DLD1 (cell line): ENCODE measurements around the gene PCDH9.

Experiments
- in situ Hi-C: cut with HindIII; loops from 2 replicates; pipeline ENCODE4 v1.10.0; 2017; ENCODE audit warnings: low sequenced_read_pairs

Gene PCDH9

DNA sequence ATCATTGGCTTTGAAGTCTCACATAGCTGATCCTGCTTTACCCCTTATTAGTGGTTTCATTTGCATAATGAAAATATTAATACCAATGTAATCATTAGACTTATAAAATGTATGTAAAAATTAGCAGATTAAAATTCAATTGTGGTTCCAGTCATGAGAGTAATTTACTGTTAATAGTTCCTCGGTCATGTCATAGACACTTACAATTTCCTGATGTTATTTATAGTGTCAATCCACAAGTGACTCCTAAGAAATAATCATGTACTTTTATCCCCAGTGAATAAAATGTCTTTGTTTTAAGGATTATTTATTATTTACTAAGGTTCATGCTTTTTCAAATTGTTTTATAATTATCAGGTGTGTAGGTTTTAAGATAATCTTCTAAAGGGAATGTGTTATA is 138.5 kb downstream of the PCDH9 start:
- in situ Hi-C loops, result no loop called here

DNA sequence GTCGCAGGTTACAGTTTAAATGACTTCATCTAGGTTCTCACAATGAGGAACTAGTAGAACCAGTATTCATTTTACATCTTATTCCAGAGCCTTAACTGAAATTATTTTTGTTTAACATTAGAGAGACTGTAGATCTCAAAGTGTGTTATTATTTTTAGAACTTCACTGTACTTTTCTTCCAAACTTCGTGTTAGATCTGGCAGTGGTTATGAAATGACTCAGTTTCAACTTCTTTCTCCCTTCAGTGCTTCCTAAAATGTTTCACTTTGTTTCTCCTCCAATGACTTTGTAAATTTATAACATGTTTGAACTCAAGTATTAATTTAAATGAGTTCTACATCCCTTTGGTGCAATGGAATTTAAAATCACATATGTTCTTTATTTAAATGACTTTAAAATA is 139.3 kb downstream of the PCDH9 start:
- in situ Hi-C loops, result no loop called here

DNA sequence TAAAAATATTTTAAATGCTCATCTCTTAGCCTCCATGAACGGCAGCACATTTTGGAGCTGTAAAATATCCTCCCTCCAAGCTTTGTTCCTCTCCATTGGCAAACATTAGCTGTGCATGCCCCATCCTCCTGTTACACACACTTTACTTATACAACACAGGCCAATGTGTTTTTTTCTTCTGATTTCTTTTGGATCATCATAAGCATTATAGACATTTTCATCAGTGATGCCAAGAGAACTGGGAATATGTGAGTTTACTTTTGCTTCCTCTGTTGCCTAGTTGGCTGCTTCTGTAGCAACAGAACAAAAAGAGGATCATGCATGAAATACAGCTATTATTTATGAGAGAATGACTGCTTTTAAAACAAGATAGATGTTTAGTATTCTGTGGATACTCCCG is 142.6 kb downstream of the PCDH9 start:
- in situ Hi-C loops, result no loop called here

DNA sequence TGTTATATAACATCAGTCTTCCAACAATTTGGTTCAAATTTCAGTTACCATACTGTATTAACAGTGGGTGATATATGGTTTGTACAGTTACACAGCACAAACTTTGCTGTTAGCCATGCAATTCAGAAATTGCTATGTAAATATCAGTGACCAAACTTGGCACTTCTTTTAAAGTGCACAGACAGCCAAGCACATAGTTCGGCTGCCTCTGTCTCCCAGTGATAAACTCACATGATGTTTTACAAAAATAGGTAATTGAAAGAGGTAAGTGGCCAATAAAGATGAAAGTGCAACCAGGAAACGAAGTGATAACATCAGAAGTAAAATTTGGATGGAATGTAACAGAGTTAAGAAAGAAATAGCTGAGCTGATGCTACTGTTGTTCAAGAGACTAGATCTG is 143.9 kb downstream of the PCDH9 start:
- in situ Hi-C loops, result no loop called here

DNA sequence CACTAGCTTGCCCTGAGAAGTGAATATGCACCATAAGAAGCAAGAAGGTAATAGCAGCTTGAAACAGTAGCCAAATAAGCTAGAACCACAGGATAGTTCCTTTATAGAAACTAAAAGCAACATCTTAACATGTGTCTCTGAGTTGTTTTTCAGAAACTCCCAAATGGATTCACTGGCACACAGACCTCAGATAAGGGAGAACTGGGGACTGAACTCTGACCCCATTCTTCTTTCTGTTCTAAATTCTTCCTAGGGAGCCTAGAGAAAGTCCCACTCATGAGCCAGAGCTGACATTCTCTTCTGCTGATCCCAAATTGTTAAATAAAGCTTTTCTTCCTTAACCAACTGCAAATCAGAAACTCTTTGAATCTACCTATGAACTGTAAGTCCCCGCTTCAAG is 146.1 kb downstream of the PCDH9 start:
- in situ Hi-C loops, result no loop called here

DNA sequence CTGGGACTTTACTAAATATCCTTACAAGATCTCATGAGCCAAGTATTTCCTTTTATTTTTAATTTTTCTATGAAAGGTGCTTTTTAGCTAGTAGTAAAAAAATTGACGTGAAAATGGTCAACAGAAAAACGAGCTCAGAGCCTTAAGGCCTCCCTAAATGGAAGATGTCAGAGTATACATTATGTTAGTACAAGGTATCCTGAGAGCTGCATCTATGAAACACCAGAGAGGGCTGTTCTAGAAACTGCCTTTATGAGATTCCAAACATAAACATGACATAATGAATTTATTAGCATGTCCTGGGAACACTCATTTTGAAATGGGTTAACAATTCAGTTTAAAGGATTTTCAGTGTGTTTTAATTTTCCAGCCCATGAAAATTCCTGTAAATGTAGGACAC is 146.6 kb downstream of the PCDH9 start:
- in situ Hi-C loops, result no loop called here

DNA sequence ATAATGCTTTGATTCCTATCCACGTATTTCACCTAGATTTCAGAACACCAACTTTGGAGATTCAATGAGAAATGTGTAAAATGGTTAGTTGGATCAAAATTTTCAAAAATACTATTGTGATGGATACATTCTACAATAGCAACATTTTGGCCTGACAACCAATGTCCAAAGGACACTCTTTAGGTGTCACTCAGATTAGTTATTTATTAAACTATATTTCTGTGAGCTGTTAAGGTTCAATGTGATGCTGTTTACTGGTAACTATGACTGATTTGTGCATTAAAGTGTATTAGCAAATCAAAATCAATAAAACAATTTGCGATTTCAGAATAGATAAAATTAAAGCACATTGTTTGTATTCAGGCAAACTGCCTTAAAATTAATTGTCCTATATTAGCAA is 149.8 kb downstream of the PCDH9 start:
- in situ Hi-C loops, result no loop called here

DNA sequence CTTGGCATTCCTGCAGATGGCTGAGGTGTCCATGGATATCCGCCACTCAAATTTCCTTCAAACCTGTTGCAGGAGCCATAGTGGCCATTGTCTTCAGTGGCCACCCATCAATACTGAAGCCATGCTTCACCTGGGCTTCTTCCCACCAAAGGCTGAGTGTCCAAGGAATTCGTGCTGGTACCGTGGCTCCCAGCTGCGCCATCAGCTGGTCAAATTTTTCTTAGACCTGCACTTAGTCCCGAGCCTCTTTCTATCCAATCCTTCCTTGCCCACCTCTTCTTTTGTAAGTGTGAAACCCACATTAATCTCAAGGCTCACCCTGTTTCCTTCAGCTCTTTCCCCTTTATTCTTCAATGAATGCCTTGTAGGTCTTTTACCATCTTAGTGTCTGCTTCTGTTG is 152.1 kb downstream of the PCDH9 start:
- in situ Hi-C loops, result no loop called here

DNA sequence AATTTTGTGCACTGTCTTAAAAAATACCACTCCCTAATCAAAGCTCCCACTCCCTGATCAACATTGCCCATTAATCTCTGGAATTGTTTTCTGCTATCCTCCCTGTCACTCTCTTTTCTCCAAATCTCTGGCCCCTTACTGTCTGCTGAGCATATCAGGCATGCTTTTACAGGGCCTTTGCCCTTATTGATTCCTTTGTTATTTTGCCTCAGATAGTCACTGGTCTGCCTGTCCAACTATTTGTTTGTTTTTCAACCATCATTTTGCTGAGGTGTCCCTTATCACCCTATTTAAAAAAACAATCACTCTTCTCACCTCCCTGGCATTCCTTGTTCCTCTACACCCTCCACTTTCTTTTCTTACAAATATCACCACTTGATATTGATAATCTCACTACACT is 153.0 kb downstream of the PCDH9 start:
- in situ Hi-C loops, result no loop called here

DNA sequence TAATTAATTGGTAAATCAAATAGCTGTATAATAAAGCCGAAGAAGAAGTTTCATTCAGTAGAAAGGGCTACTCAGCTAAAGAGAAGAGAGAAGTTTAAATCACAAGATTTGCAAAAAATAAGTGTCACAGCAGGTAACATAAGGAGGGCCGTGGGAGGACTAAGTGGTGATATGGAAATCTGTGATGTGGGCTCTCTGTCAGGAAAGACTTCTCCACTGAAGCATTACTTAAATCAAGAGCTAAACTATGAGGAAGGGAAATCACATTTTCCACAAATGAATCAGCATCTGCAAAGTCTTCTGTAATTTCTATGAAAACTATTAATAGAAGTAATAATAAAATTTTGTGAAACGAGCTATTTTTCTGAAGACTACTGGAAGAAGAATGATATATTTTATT is 153.8 kb downstream of the PCDH9 start:
- in situ Hi-C loops, result no loop called here

DNA sequence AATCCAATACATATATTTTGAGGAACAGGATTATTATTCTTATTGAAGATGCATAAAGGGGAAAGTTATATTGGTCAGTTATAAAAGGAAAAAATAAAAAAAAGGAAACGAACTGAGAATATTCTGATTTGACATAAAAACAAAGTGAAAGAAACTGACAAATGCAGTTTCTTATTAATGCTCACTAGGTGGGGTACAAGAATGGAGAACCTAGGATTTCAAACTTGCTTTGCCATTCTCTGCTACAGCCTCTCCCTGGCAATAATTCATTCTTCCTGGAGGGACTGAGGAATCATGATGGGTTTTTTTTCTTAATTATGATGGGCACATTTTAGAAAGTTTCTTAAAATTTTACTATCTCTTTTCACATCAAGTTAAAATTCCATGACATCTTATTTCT is 154.9 kb downstream of the PCDH9 start:
- in situ Hi-C loops, result no loop called here

DNA sequence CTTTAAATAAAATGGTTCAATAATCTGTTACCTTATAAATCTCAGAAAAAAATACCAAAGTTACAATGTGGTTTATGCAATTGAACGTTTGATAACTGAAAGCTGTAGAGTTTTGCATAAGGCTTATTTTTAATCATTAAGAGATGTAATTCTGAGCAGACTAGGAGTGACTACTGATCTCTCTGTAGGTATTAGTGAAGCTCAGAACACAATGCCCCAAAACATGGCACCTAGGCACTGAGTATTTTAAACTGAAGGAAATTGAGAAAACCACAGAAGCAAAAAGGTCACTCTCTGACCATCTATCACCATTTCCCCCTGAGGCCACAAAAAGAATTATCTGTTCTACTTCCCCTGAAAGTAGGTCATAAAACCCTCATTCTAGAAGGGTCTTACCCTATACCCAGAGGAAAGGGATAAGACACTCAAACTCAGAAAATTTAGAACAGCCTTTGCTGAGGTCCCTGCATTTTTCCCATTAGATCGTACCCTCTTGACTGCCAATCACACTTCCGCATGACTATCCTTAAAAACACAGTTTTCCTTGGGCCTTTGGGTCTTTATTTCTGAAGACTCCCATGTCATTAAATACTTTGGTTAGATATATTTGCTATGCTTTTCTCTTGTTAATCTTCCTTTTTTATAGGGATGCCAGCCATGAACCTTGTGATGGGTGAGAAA is 158.1 kb downstream of the PCDH9 start:
- in situ Hi-C loops, result no loop called here

DNA sequence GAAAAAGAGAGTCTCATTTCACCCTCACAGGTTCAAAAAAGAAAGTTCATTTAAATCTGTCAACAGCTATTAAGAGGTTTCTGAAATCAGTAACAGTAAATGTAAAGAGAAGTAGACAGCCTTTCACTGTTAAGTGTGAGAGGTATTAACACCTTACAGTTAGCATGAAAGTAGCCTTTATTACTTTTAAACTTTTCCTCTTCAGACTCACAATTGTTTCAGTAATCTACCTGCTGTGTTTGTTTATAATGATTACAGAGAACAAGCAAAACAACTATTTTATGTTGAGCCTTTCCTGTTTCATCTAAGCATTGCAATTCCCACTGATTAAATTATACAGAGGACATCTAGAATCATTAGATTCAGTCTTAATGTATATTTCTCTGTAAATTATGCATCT is 159.8 kb downstream of the PCDH9 start:
- in situ Hi-C loops, result no loop called here

DNA sequence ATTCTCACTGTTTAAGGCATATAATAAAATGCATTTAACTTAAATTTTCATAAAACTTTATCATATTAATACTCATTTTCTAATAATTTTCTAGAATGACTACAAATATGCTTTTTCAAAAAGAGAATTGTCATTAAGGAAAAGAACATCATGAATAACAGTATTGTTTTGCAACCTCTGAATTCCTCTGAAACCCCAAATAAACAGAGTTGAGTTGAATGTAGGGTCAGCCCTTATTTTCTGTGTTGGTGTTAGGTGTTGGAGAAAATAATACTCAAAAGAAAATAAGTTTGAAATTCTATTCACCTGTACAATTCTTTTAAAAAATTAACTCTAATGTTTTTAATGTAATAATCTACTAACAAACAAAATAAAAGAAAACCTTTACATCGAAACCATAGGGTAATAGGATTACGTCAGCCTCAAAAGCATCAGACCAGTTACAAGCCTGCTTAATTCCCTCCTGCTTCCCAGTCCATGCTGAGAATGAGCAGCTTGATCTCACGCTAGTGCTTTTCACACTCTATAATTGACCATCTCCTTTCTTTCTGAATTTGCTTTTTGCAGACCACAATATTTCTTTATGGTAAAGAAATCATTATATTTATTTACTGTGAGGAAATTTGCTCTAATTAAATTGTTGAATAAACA is 160.9 kb downstream of the PCDH9 start:
- in situ Hi-C loops, result no loop called here

DNA sequence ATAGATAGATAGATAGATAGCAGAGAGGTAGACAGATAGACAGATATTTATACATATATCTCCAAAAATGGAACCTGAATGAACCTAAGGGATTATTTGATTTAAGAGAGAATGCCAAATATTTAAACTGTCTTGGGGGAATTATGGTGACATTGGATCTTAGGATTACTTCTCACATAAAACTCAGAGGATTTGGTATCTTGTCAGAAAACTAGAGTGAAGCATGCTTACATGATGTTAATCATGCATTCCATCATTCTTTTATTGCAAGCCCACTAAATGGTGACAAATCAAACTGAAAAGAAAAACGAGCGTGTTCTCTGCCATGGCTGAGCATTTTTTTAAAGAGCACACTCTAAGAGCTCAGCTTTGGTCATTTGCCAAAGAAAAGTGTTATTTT is 165.2 kb downstream of the PCDH9 start:
- in situ Hi-C loops, result no loop called here

DNA sequence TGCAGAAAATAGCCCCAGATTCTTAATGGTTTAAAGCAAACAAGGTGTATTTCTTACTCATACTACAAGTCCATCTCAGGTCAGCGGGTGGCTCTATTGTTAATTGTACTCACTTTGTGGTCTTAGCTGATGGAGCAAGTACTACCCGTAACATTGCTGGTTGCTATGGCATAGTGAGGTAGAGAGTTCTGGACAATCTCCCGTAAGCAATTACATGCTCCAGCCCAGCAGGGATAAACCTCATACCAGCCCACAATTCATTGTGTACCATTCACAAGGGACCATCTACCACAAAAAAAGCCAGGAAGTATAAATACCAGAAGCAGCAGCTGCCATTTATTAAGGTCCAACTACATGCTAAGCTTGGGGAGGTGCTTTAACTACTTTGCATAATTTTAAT is 167.1 kb downstream of the PCDH9 start:
- in situ Hi-C loops, result no loop called here

DNA sequence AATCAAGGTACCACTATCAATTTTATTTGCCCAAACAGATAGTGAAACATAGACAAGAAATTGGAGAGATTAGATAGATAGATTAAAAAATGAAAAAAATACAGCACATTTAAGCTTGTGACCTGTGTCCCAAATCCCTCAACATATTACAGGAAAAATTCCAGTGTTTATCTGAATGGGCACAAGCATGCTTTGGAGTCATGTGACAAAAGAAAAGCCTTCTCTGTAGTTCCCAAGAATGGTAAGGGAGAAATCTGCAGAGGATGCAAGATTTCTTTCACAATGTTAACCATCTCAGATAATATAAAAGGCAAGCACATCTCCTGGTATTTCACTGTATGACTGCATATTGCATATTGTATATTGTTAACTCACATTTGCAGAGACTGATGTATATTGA is 168.0 kb downstream of the PCDH9 start:
- in situ Hi-C loops, result no loop called here

DNA sequence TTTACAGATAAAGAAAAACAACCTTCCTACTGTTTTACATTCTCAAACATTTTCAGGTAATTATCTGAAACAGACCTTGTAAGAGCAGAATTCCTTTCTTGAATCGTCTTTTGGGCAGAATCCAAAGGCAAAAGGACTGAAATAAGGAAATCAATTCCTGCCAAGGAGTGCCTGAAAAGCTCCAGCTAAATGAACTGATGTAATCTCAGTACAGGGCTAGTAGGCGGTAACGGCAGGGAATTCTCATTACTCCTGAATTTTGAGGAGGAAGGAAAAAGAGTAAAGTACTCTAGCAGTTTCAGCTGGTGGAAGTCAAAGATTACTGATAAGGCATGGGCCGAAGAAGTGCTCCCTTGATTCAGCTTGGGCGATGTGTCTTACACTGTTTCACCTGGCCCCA is 168.4 kb downstream of the PCDH9 start:
- in situ Hi-C loops, result no loop called here

DNA sequence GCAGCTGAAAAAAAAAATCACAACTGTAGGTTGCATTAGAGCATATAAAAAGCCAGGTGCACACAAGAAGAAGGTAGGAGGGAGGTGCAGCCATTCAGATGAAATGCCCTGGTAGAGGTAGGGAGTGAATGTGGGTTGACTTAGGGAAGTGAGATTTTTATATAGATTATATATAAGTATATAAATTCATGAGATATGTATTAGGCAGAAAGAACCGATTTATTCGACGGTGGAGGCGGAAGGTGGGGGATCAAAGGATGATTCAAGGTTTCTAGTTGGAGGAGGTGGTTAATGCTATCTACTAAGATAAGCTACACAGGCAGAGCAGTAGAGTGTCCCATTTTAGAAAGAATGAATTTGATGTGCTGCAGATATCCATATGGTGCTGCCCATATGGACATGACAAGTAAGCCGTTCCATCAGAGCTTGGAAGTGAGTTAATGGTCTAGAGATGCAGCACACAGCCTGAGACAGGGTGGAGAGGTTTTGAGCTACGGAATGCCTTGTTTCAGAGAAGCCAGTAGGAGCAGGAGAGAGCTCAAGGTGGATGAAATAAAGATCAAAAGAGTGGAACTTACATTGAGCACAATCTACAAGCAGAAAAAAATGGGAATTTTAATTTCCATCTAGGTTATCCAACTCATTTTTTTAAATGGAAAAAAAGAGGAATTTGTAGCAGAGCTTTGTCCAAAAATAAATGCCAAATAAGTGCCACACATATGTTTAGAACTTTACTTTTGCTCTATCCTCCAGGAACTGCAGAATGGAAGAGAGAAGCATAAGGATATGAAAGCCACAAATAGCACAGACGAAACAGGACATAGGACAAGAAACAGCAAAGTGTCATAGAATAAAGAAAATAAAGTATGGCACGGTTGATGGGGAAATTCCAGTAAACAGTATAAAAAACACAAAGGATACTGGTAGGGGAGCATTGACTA is 177.3 kb downstream of the PCDH9 start:
- in situ Hi-C loops, result no loop called here

DNA sequence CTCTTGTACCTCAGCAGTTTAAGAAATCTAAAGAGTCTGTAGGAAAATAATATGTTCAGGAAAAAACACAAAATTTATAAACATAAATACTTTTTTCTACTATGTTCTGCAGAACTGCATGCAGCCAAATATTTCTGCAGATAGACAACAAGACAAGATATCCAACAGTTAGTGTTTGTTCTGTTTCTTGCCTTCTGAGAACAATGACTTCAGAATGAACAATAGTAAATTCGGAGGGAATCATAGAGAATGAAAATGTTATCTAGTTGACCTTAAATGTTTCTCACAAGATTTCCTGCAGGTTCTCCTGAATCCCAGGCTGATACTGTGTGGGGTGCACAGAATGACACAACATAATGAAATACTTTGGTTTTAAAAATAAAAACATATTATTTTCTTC is 180.4 kb downstream of the PCDH9 start:
- in situ Hi-C loops, result no loop called here

DNA sequence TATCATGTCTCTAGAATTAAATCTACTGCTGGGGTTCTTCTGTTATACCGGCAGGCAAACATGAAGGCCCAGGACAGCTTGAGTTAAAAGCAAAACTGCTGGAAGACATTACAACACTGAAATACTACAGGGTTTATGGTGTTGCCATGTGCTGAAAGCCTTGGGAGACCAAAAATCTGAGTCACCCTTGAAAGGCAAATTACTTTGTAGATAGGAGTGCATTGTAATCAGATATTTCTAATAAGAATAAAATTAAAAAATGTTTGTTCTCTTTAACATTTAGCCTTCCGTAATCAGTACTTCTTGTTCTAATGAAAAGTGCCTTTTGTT is 181.3 kb downstream of the PCDH9 start:
- in situ Hi-C loops, result no loop called here
